Measurements from ENCODE around the gene ETS2.

ETS2 gene

DNA sequence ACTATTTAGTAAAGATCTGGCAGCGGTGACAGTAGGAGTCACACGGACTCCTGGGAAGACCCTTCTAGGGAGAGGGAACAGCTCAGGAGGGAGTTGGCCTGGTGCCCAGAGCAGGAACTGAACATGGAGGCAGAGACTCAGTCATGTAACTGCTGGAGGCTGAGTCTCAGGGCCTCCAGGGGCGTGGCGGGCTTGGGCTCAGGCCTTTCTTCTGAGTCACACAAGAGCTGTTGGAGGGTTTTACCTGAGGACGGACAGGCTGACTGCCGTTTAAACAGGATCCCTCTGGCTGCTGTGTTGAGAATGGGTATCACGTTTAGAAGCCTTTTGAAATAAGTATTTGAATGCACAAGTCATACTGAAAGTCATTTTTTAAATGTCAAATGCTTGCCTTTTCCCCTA, 7.2 kb upstream of the ETS2 start:
- no peak for TF ChIP-seq CTCF (conservative IDR thresholded peaks at IDR 0.05; ENCODE audit: control insufficient read depth, insufficient read depth, low read depth, low read length)
- DNase-seq (ENCODE audit: low read depth): no peak
- H3K4me3 ChIP-seq (ENCODE audit: control insufficient read depth, low read depth, low read length): no peak overlapping the region

DNA sequence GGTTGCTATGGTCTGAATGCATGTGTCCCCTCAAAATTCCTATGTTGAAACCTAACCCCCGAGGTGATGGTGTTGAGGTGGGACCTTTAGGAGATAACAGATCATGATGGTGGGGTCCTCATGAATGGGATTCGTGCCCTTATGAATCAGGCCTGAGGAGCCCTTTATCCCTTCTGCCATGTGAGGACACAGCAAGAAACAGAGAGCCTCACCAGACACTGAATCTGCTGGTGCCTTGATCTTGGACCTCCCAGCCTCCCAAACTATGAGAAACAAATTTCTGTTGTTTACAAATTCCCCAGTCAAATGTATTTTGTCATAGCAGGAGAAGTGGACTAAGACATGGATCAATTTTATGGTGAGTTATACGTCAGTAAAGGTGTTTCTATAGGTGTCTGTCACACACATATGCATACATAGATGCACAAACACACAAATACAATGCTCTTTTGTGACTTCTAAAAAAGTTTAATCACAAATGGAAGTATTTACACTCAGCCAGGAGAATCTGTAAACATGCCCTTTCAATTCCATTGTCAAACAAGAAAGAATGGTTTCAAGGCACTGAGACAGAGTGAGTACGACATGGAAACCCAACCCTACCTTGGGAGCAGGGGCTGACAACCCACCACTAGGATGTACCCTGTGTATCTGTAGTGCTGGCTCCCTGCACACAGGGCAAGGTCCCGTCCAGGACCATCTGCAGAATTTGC, 5.5 kb upstream of the ETS2 start:
- TF ChIP-seq CTCF (conservative IDR thresholded peaks at IDR 0.05; ENCODE audit: control insufficient read depth, insufficient read depth, low read depth, low read length): no peak

DNA sequence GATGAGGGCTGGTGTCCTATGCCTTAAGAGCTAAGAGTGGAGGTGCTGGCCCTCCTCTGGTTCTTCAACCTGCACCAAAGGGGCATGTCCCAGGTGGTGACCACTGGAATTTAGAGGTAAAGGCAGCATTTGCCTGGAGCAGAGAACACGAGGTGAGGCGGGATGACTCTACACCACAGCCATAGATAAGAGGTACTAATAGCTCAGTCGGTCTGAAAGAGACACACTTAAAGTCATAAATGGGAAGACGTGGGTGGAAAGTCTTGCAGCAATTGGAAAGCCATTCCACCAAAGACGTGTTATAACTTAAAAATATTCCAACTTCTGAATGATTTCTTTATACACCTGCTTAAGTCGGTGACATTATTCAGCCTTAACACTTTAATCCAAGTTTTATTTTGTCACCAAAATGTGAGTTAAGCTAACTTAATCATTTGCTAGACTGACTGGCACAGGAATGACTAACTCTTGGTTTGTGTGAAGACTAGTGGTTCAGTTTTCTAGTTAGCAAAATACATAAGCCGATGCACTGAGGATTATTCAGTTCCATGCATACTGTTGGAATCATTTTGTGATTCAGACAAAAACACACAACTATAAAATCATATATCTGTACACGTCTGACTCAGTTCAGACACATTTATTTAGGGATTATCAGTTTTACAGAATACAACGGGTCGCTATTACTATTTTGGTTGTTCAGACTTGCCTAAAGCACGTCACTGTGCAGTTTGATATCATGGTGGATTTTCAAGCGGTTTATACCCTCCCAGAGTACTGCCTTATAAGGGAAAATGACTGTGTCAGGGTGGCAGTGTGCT, 4.6 kb upstream of the ETS2 start:
- TF ChIP-seq CTCF (conservative IDR thresholded peaks at IDR 0.05; ENCODE audit: control insufficient read depth, insufficient read depth, low read depth, low read length): no peak
- H3K4me3 ChIP-seq (ENCODE audit: control insufficient read depth, low read depth, low read length): no peak overlapping the region
- no peak for DNase-seq (ENCODE audit: low read depth)

More for the DNA sequence above, 5.5 kb upstream of the ETS2 start:
- H3K4me3 ChIP-seq (ENCODE audit: control insufficient read depth, low read depth, low read length): no peak overlapping the region
- DNase-seq (ENCODE audit: low read depth): no peak

DNA sequence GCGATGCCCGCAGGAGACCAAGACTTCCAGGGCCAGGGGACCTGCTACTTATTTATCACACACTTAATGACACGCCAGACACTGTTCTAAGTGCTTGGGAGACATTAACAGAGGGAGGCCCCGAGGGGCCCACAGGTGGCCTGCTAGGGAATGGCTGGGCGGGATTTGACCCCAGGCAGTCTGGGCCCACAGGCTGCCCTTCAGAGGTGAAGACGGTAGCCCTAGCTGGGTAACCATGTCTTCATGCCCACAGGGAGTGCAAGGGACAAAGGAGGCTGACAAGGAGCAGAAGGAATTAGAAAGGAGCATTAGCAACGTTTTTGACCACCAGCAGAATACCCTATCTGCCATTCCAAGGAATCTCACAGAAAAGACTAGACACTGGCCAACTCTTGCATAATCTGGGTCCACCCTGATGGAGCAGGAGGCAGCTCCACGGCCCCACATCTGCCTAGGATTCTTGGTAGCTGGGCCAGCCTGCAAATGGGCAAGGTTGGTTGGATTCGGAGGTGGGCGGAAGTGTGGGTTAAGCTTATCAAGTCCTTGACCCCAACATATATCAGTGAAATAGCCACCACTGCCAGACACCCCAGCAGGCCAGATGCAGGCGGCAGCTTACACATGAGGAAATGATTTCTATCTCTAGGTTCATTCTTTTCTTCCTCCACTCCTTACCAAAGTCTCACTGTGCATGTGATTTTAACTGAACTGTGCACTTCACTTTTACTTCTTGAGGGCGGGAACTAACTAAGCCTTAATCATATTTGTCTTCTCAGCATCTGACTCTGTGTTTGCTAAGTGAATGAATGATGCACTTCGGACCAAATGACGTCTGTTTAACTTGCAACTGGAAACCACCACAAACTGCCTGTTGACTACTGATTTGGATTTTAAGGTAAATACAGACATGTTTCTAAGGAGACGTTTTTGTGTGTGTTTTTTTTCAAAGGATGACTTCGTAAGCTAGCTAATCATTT, 3.4 kb upstream of the ETS2 start:
- no peak for DNase-seq (ENCODE audit: low read depth)
- H3K4me3 ChIP-seq (ENCODE audit: control insufficient read depth, low read depth, low read length): no peak overlapping the region
- TF ChIP-seq CTCF (conservative IDR thresholded peaks at IDR 0.05; ENCODE audit: control insufficient read depth, insufficient read depth, low read depth, low read length): no peak

DNA sequence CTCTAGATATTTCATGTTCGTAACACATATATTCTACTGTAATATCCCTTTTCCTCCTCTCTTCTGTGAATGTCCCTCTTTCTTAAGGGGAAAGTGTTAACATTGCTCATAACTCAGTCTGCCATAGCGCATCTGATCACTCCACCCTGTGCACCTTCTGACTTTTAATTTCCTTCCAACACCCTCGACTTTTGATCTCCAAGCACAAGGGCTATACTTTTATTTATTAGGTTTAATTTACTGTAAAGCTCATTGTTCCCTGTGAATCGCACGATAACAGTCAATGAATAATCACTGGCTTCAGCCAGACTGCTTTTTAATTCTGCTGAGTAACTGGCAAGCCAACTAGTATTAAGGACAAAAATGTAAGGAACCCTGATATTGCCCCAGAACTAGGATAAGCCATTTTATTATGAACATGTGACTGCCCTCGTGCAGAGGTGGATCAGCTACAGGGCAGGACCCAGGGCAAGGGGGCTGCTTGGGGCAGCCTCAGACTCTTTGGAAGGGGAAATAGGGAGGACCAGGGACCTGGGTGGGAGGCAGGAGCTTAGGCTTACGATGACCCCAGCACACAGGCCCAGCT, 2.6 kb upstream of the ETS2 start:
- no peak for TF ChIP-seq CTCF (conservative IDR thresholded peaks at IDR 0.05; ENCODE audit: control insufficient read depth, insufficient read depth, low read depth, low read length)
- no peak overlapping the region for H3K4me3 ChIP-seq (ENCODE audit: control insufficient read depth, low read depth, low read length)

More for the DNA sequence above, 2.6 kb upstream of the ETS2 start:
- DNase-seq (ENCODE audit: low read depth): no peak

All from fibroblast of mammary gland (primary cell).